Neural cell (in vitro differentiated cells): ENCODE results near the gene COL6A2. TPM values are rescaled to one million over a fixed set of nuclear protein-coding genes. Genes with fewer than 3 reads are reported as not detected.

ENCODE experiments used
- H2AFZ ChIP-seq: fragments of 200-600, 300-800 bp; sonication (generic), shearing (Covaris generic); 2 replicates; pipeline ENCODE4 v1.6.0; 2014; ENCODE audit warnings: low read depth, mild to moderate bottlenecking, antibody characterized with exemption, low read length, moderate library complexity
- H3F3A ChIP-seq: fragments of 200-600 bp; shearing (Covaris generic); 2 replicates; pipeline ENCODE4 v1.6.1; 2016; ENCODE audit warnings: mild to moderate bottlenecking, moderate library complexity, mixed read lengths, antibody characterized with exemption, low read length; ENCODE audit not compliant: insufficient read depth, poor library complexity, severe bottlenecking
- H3K27ac ChIP-seq: fragments of 200-600, 300-800 bp; sonication (generic), shearing (Covaris generic); 2 replicates; pipeline ENCODE4 v1.5.1; 2014; ENCODE audit warnings: mild to moderate bottlenecking, low read length, moderate library complexity
- H3K27me3 ChIP-seq: fragments of 300-800, 200-600 bp; sonication (generic), shearing (Covaris generic); 2 replicates; pipeline ENCODE4 v1.6.0; 2014; ENCODE audit warnings: mild to moderate bottlenecking, low read depth, low read length, moderate library complexity; ENCODE audit not compliant: insufficient read depth
- H3K36me3 ChIP-seq: fragments of 300-800, 200-600 bp; sonication (generic), shearing (Covaris generic); 2 replicates; pipeline ENCODE4 v1.5.1; 2014; ENCODE audit warnings: mild to moderate bottlenecking, antibody characterized with exemption, low read length, moderate library complexity; ENCODE audit not compliant: insufficient read depth
- H3K4me2 ChIP-seq: fragments of 300-800, 200-600 bp; sonication (generic), shearing (Covaris generic); 2 replicates; pipeline ENCODE4 v1.6.0; 2014; ENCODE audit warnings: mild to moderate bottlenecking, low read length
- H3K4me3 ChIP-seq: fragments of 300-800, 200-600 bp; sonication (generic), shearing (Covaris generic); 2 replicates; pipeline ENCODE4 v1.5.1; 2014; ENCODE audit warnings: mild to moderate bottlenecking, low read length, moderate library complexity
- H3K79me2 ChIP-seq: fragments of 200-600 bp; shearing (Covaris generic); replicated peaks from 2 replicates; pipeline ENCODE4 v1.6.0; 2014; ENCODE audit warnings: mild to moderate bottlenecking, low read length, moderate library complexity; ENCODE audit not compliant: insufficient read depth
- H3K9ac ChIP-seq: fragments of 300-800, 200-600 bp; sonication (generic), shearing (Covaris generic); 2 replicates; pipeline ENCODE4 v1.6.1; 2016; ENCODE audit warnings: mild to moderate bottlenecking, low read length, mixed read lengths
- H3K9me2 ChIP-seq: fragments of 200-600 bp; shearing (Covaris generic); 2 replicates; pipeline ENCODE4 v1.6.1; 2016; ENCODE audit warnings: mild to moderate bottlenecking, low read length, mixed read lengths; ENCODE audit not compliant: insufficient read depth
- H3K9me3 ChIP-seq: fragments of 200-600, 300-800 bp; sonication (generic), shearing (Covaris generic); 2 replicates; pipeline ENCODE4 v1.6.1; 2016; ENCODE audit warnings: mild to moderate bottlenecking, mixed run types, low read length, moderate library complexity, mixed read lengths
- H4K20me1 ChIP-seq: fragments of 200-600 bp; shearing (Covaris generic); 2 replicates; pipeline ENCODE4 v1.6.1; 2016; ENCODE audit warnings: mild to moderate bottlenecking, mixed run types; ENCODE audit not compliant: insufficient read depth
- CTCF ChIP-seq: fragments of 450-650 bp; IDR thresholded peaks from 2 replicates; pipeline ENCODE4 v1.5.1; 2014; ENCODE audit warnings: antibody characterized with exemption, mild to moderate bottlenecking, moderate library complexity; ENCODE audit not compliant: poor library complexity, severe bottlenecking
- EP300 ChIP-seq: fragments of 450-650 bp; conservative IDR thresholded peaks from 2 replicates; pipeline ENCODE4 v1.6.1; 2014; ENCODE audit warnings: antibody characterized with exemption, mild to moderate bottlenecking, moderate library complexity; ENCODE audit not compliant: poor library complexity, severe bottlenecking
- EZH2 ChIP-seq: fragments of 200-600, 300-800 bp; shearing (Covaris generic), sonication (generic); IDR thresholded peaks from 2 replicates; pipeline ENCODE4 v1.6.1; 2014; ENCODE audit warnings: antibody characterized with exemption, low read length, borderline replicate concordance, mild to moderate bottlenecking; ENCODE audit not compliant: insufficient read depth, poor library complexity, severe bottlenecking
- MXI1 ChIP-seq: fragments of 450-650 bp; conservative IDR thresholded peaks from 2 replicates; pipeline ENCODE4 v1.6.1; 2014; ENCODE audit warnings: antibody characterized with exemption, mild to moderate bottlenecking; ENCODE audit not compliant: poor library complexity, severe bottlenecking
- POLR2AphosphoS5 ChIP-seq: IDR thresholded peaks from 2 replicates; pipeline ENCODE4 v1.6.1; 2012
- RAD21 ChIP-seq: fragments of 450-650 bp; conservative IDR thresholded peaks from 2 replicates; pipeline ENCODE4 v1.6.1; 2014; ENCODE audit warnings: antibody characterized with exemption, mild to moderate bottlenecking, moderate library complexity
- REST ChIP-seq: IDR thresholded peaks from 2 replicates; pipeline ENCODE4 v1.6.1; 2012; ENCODE audit warnings: borderline replicate concordance
- SMC3 ChIP-seq: fragments of 450-650 bp; conservative IDR thresholded peaks from 2 replicates; pipeline ENCODE4 v1.6.1; 2014; ENCODE audit warnings: antibody characterized with exemption, mild to moderate bottlenecking, moderate library complexity; ENCODE audit not compliant: poor library complexity
- TAF1 ChIP-seq: IDR thresholded peaks from 2 replicates; pipeline ENCODE4 v1.6.1; 2012; ENCODE audit warnings: low read depth
- polyA plus RNA-seq: library from polyadenylated mRNA; depleted of rRNA; stranded (reverse); fragments of >200 nt; gene quantifications from 2 replicates; pipeline ENCODE4 v1.2.3, GENCODE V29; 2014

Gene COL6A2
- polyA plus RNA-seq, 1 donor from 2014 or later = not detected

DNA sequence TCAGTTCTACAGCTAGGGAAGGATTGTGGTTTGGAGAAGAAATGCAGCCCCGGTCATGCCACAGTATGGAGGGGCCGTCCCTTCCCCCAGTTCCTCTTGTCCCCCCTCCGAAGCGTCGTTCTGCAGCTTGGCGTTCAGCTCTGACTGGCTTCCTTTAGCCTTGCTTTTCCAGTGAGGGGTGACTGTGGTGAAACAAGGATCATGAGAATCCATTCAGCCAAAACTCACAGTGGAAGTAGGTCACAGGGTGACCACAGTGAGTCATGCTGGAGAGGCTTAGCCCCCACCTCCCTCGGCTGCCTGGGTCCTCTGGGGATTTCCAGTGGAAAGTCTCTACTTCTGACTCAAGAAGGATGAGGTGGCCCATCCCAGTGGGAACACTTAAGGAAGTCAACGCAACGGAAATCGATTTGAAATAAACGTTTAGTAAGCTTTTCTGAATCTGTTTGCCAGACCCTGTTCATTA is 37.3 kb upstream of the COL6A2 start:
- no peak overlapping the region for H3K4me2 ChIP-seq
- H3K9me3 ChIP-seq = no peaks in the 10 kb centered on the region
- H3K27ac ChIP-seq = no peak overlapping the region
- no peaks in the 10 kb centered on the region for H4K20me1 ChIP-seq
- no peaks in the 10 kb centered on the region for H3F3A ChIP-seq
- no peak for TF ChIP-seq MXI1
- TF ChIP-seq CTCF = no peak
- no peak for TF ChIP-seq POLR2AphosphoS5
- TF ChIP-seq EP300 = no peak
- TF ChIP-seq EZH2 = no peak
- TF ChIP-seq REST = no peak
- no peaks in the 10 kb centered on the region for H3K9me2 ChIP-seq
- no peak overlapping the region for H3K9ac ChIP-seq
- H2AFZ ChIP-seq = no peak overlapping the region
- no peaks in the 10 kb centered on the region for H3K36me3 ChIP-seq
- H3K27me3 ChIP-seq = no peaks in the 10 kb centered on the region
- H3K4me3 ChIP-seq = no peak overlapping the region
- no peaks in the 10 kb centered on the region for H3K79me2 ChIP-seq

DNA sequence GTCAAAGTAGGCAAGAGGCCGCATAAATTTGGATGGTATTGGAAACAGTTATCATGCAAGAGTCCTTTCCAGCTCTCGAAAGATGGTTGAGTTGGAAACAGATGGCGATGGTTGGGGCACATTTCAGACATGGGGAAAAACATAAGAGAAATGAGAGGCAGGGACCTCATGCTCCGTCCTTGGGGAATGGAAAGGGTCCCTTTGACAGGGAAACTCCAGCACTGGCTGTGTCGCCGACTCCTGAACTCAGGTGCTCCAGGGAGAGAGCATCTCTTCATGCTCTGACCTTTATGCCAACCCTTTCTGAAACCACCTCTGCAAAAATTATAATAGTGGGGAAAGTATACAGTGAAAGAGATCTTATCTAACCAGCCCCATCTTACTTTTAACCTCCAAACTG is 36.8 kb upstream of the COL6A2 start:
- Histone ChIP-seq H3K9ac (no peak overlapping the region), H3K9me3 (no peaks in the 10 kb centered on the region), H3F3A (no peaks in the 10 kb centered on the region), H3K4me2 (no peak overlapping the region), H3K27me3 (no peaks in the 10 kb centered on the region), H3K27ac (no peak overlapping the region), H3K9me2 (no peaks in the 10 kb centered on the region), H4K20me1 (no peaks in the 10 kb centered on the region), H3K79me2 (no peaks in the 10 kb centered on the region), H3K36me3 (no peaks in the 10 kb centered on the region), H2AFZ (no peak overlapping the region), H3K4me3 (no peak overlapping the region)
- no peak for TF ChIP-seq RAD21
- no peak for TF ChIP-seq POLR2AphosphoS5
- no peak for TF ChIP-seq CTCF
- TF ChIP-seq MXI1 = no peak
- no peak for TF ChIP-seq EP300
- no peak for TF ChIP-seq SMC3
- TF ChIP-seq EZH2 = no peak
- no peak for TF ChIP-seq TAF1
- TF ChIP-seq REST = no peak
